WTC11 (cell line): Measurements from ENCODE around the gene TCOF1. TPM values are rescaled to one million over a fixed set of nuclear protein-coding genes. Genes with fewer than 3 reads are reported as not detected.

ENCODE experiments used
- ATAC-seq: fragments of 200-7000 bp; cut with Tn5 transposase; 2 replicates; pipeline ENCODE4 v1.10.0; 2021; ENCODE audit warnings: mild to moderate bottlenecking, moderate library complexity
- CTCF ChIA-PET: fragments of 300-600 bp; sonication (Branson Sonifier 250); formaldehyde crosslinking; loops from one replicate; lab custom pipeline; 2021; ENCODE audit warnings: antibody characterized with exemption; lab: Charles Lee
- POLR2A ChIA-PET: fragments of 350-600 bp; sonication (Branson Sonifier 250); formaldehyde crosslinking; loops from one replicate; lab custom pipeline; 2021; ENCODE audit warnings: antibody characterized with exemption; lab: Charles Lee
- DNase-seq: peaks from one replicate; pipeline ENCODE4 v3.0.0; 2021; ENCODE audit warnings: low spot score
- H3K27ac Mint-ChIP-seq: 2 replicates; pipeline ENCODE4 v1.8.0; 2021; ENCODE audit warnings: mixed read lengths
- H3K27me3 Mint-ChIP-seq: 2 replicates; pipeline ENCODE4 v1.8.0; 2021; ENCODE audit warnings: low read depth, mild to moderate bottlenecking, moderate library complexity, mixed read lengths
- H3K36me3 Mint-ChIP-seq: 2 replicates; pipeline ENCODE4 v1.8.0; 2021; ENCODE audit warnings: mixed read lengths
- H3K4me1 Mint-ChIP-seq: 2 replicates; pipeline ENCODE4 v1.8.0; 2022; ENCODE audit warnings: mixed read lengths
- H3K4me3 Mint-ChIP-seq: 2 replicates; pipeline ENCODE4 v1.8.0; 2021; ENCODE audit warnings: mild to moderate bottlenecking, moderate library complexity, mixed read lengths
- H3K9me3 Mint-ChIP-seq: 2 replicates; pipeline ENCODE4 v1.8.0; 2021; ENCODE audit warnings: mixed read lengths
- ESRRA ChIP-seq: sonication (generic); formaldehyde crosslinking; IDR thresholded peaks from 2 replicates; pipeline ENCODE4 v1.8.1; 2022; ENCODE audit warnings: mild to moderate bottlenecking, missing genetic modification reagents, borderline replicate concordance
- HMGA2 ChIP-seq: fragments of 250-450 bp; sonication (Bioruptor Pico); IDR thresholded peaks from 2 replicates; pipeline ENCODE4 v1.4.0; 2021; ENCODE audit warnings: mild to moderate bottlenecking, moderate library complexity
- MYBL2 ChIP-seq: sonication (generic); formaldehyde crosslinking; IDR thresholded peaks from 2 replicates; pipeline ENCODE4 v1.8.1; 2023; ENCODE audit warnings: mild to moderate bottlenecking, moderate library complexity, missing genetic modification reagents
- NFATC4 ChIP-seq: fragments of 250-450 bp; sonication (Bioruptor Pico); IDR thresholded peaks from 2 replicates; pipeline ENCODE4 v1.9.0; 2021; ENCODE audit warnings: mild to moderate bottlenecking
- RORB ChIP-seq: fragments of 250-450 bp; sonication (Bioruptor Pico); IDR thresholded peaks from 2 replicates; pipeline ENCODE4 v1.9.0; 2021; ENCODE audit warnings: mild to moderate bottlenecking
- SMAD3 ChIP-seq: sonication (generic); formaldehyde crosslinking; IDR thresholded peaks from 2 replicates; pipeline ENCODE4 v1.8.0; 2022; ENCODE audit warnings: missing genetic modification reagents, mild to moderate bottlenecking, borderline replicate concordance
- SOX15 ChIP-seq: fragments of 250-450 bp; sonication (Bioruptor Pico); IDR thresholded peaks from 2 replicates; pipeline ENCODE4 v1.9.0; 2021; ENCODE audit warnings: mild to moderate bottlenecking
- TP53 ChIP-seq: sonication (generic); formaldehyde crosslinking; IDR thresholded peaks from 2 replicates; pipeline ENCODE4 v1.8.1; 2023; ENCODE audit warnings: mild to moderate bottlenecking, missing genetic modification reagents
- ZBTB21 ChIP-seq: sonication (generic); formaldehyde crosslinking; IDR thresholded peaks from 2 replicates; pipeline ENCODE4 v1.8.1; 2023; ENCODE audit warnings: mild to moderate bottlenecking, missing genetic modification reagents, borderline replicate concordance
- ZNF263 ChIP-seq: sonication (generic); formaldehyde crosslinking; IDR thresholded peaks from 2 replicates; pipeline ENCODE4 v1.8.1; 2022; ENCODE audit warnings: low read depth, mild to moderate bottlenecking, moderate library complexity, missing genetic modification reagents
- total RNA-seq: library from RNA; stranded (reverse); gene quantifications from 3 replicates; pipeline ENCODE4 v1.2.3, GENCODE V29; 2021
- TF ChIP-seq, protein P1 (sequence below): sonication (generic); formaldehyde crosslinking; conservative IDR thresholded peaks from 2 replicates; pipeline ENCODE4 v1.8.1; 2023; ENCODE audit warnings: mild to moderate bottlenecking, low read depth, missing genetic modification reagents, moderate library complexity
- TF ChIP-seq, protein P2 (sequence below): sonication (generic); formaldehyde crosslinking; IDR thresholded peaks from 2 replicates; pipeline ENCODE4 v1.8.1; 2023; ENCODE audit warnings: mild to moderate bottlenecking, missing genetic modification reagents, moderate library complexity
- TF ChIP-seq, protein P3 (sequence below): fragments of 250-450 bp; sonication (Bioruptor Pico); IDR thresholded peaks from 2 replicates; pipeline ENCODE4 v1.8.0; 2021; ENCODE audit warnings: mild to moderate bottlenecking
- TF ChIP-seq, protein P4 (sequence below): sonication (generic); formaldehyde crosslinking; IDR thresholded peaks from 2 replicates; pipeline ENCODE4 v1.8.0; 2023; ENCODE audit warnings: missing genetic modification reagents
- TF ChIP-seq, protein P5 (sequence below): fragments of 250-450 bp; sonication (Bioruptor Pico); IDR thresholded peaks from 2 replicates; pipeline ENCODE4 v1.9.0; 2021; ENCODE audit warnings: mild to moderate bottlenecking, borderline replicate concordance
- TF ChIP-seq, protein P6 (sequence below): sonication (generic); formaldehyde crosslinking; IDR thresholded peaks from 2 replicates; pipeline ENCODE4 v1.8.0; 2022; ENCODE audit warnings: mild to moderate bottlenecking, missing genetic modification reagents
- TF ChIP-seq, protein P7 (sequence below): fragments of 250-450 bp; sonication (Bioruptor Pico); conservative IDR thresholded peaks from 2 replicates; pipeline ENCODE4 v1.9.0; 2021; ENCODE audit warnings: mild to moderate bottlenecking
- TF ChIP-seq, protein P8 (sequence below): sonication (generic); formaldehyde crosslinking; IDR thresholded peaks from 2 replicates; pipeline ENCODE4 v1.8.1; 2022; ENCODE audit warnings: missing genetic modification reagents, borderline replicate concordance

TCOF1 gene
- total RNA-seq, 1 experiment from 2014 or later: 174 TPM

DNA sequence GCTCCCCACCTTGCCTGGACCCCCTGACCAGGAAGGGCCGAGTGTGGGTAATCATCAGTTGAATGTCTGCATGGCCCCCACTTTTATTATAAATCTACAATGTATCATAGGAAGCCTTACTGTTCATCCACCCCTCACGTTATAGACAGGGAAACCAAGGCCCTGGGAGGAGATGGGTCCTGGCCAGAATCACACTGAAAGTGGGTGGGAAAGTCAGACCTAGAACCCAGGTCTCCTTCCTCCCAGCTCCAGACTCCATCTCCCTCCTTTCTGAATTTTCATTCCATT is 38.1 kb downstream of the TCOF1 start:
- ChIA-PET POLR2A (no interaction called here), CTCF (interaction anchor here (0.5 kb wide), 1 partner anchor 15 kb away, joined by 3 read pairs; no protein-coding TSS in a partner anchor)
- Mint-ChIP-seq H3K27ac (no peak overlapping the region), H3K36me3 (peaks cover 75% of the 10 kb centered on the region), H3K9me3 (no peaks in the 10 kb centered on the region), H3K4me1 (no peaks in the 10 kb centered on the region), H3K27me3 (no peaks in the 10 kb centered on the region), H3K4me3 (no peak overlapping the region)
- DNase-seq: no peak
- ATAC-seq: no peak
- TF ChIP-seq, protein P1, sequence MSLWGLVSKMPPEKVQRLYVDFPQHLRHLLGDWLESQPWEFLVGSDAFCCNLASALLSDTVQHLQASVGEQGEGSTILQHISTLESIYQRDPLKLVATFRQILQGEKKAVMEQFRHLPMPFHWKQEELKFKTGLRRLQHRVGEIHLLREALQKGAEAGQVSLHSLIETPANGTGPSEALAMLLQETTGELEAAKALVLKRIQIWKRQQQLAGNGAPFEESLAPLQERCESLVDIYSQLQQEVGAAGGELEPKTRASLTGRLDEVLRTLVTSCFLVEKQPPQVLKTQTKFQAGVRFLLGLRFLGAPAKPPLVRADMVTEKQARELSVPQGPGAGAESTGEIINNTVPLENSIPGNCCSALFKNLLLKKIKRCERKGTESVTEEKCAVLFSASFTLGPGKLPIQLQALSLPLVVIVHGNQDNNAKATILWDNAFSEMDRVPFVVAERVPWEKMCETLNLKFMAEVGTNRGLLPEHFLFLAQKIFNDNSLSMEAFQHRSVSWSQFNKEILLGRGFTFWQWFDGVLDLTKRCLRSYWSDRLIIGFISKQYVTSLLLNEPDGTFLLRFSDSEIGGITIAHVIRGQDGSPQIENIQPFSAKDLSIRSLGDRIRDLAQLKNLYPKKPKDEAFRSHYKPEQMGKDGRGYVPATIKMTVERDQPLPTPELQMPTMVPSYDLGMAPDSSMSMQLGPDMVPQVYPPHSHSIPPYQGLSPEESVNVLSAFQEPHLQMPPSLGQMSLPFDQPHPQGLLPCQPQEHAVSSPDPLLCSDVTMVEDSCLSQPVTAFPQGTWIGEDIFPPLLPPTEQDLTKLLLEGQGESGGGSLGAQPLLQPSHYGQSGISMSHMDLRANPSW: no peak
- TF ChIP-seq MYBL2 (CRISPR knock-in tag) (no peak), ESRRA (no peak), SOX15 (CRISPR knock-in tag) (no peak), TP53 (CRISPR knock-in tag) (no peak), ZNF263 (no peak), ZBTB21 (no peak)
- TF ChIP-seq, protein P2, sequence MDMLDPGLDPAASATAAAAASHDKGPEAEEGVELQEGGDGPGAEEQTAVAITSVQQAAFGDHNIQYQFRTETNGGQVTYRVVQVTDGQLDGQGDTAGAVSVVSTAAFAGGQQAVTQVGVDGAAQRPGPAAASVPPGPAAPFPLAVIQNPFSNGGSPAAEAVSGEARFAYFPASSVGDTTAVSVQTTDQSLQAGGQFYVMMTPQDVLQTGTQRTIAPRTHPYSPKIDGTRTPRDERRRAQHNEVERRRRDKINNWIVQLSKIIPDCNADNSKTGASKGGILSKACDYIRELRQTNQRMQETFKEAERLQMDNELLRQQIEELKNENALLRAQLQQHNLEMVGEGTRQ (CRISPR knock-in tag): no peak
- TF ChIP-seq, protein P3, sequence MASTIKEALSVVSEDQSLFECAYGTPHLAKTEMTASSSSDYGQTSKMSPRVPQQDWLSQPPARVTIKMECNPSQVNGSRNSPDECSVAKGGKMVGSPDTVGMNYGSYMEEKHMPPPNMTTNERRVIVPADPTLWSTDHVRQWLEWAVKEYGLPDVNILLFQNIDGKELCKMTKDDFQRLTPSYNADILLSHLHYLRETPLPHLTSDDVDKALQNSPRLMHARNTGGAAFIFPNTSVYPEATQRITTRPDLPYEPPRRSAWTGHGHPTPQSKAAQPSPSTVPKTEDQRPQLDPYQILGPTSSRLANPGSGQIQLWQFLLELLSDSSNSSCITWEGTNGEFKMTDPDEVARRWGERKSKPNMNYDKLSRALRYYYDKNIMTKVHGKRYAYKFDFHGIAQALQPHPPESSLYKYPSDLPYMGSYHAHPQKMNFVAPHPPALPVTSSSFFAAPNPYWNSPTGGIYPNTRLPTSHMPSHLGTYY: no peak
- TF ChIP-seq, protein P4, sequence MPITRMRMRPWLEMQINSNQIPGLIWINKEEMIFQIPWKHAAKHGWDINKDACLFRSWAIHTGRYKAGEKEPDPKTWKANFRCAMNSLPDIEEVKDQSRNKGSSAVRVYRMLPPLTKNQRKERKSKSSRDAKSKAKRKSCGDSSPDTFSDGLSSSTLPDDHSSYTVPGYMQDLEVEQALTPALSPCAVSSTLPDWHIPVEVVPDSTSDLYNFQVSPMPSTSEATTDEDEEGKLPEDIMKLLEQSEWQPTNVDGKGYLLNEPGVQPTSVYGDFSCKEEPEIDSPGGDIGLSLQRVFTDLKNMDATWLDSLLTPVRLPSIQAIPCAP: no peak
- TF ChIP-seq, protein P5, sequence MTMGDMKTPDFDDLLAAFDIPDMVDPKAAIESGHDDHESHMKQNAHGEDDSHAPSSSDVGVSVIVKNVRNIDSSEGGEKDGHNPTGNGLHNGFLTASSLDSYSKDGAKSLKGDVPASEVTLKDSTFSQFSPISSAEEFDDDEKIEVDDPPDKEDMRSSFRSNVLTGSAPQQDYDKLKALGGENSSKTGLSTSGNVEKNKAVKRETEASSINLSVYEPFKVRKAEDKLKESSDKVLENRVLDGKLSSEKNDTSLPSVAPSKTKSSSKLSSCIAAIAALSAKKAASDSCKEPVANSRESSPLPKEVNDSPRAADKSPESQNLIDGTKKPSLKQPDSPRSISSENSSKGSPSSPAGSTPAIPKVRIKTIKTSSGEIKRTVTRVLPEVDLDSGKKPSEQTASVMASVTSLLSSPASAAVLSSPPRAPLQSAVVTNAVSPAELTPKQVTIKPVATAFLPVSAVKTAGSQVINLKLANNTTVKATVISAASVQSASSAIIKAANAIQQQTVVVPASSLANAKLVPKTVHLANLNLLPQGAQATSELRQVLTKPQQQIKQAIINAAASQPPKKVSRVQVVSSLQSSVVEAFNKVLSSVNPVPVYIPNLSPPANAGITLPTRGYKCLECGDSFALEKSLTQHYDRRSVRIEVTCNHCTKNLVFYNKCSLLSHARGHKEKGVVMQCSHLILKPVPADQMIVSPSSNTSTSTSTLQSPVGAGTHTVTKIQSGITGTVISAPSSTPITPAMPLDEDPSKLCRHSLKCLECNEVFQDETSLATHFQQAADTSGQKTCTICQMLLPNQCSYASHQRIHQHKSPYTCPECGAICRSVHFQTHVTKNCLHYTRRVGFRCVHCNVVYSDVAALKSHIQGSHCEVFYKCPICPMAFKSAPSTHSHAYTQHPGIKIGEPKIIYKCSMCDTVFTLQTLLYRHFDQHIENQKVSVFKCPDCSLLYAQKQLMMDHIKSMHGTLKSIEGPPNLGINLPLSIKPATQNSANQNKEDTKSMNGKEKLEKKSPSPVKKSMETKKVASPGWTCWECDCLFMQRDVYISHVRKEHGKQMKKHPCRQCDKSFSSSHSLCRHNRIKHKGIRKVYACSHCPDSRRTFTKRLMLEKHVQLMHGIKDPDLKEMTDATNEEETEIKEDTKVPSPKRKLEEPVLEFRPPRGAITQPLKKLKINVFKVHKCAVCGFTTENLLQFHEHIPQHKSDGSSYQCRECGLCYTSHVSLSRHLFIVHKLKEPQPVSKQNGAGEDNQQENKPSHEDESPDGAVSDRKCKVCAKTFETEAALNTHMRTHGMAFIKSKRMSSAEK (CRISPR knock-in tag): no peak

DNA sequence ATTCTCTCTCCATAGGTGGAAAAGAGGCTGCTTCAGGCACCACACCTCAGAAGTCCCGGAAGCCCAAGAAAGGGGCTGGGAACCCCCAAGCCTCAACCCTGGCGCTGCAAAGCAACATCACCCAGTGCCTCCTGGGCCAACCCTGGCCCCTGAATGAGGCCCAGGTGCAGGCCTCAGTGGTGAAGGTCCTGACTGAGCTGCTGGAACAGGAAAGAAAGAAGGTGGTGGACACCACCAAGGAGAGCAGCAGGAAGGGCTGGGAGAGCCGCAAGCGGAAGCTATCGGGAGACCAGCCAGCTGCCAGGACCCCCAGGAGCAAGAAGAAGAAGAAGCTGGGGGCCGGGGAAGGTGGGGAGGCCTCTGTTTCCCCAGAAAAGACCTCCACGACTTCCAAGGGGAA is 38.8 kb downstream of the TCOF1 start:
- Mint-ChIP-seq H3K4me3 (no peak overlapping the region), H3K27me3 (no peaks in the 10 kb centered on the region), H3K27ac (no peak overlapping the region), H3K4me1 (no peaks in the 10 kb centered on the region), H3K9me3 (no peaks in the 10 kb centered on the region), H3K36me3 (peaks cover 69% of the 10 kb centered on the region)
- ATAC-seq: no peak
- no peak for DNase-seq
- CTCF ChIA-PET: interaction anchor here (0.6 to 4.0 kb wide), 4 partner anchors 10 to 165 kb away, joined by 3 to 76 read pairs (median 8); no protein-coding TSS in a partner anchor
- POLR2A ChIA-PET: no interaction called here
- TF ChIP-seq, protein P6, sequence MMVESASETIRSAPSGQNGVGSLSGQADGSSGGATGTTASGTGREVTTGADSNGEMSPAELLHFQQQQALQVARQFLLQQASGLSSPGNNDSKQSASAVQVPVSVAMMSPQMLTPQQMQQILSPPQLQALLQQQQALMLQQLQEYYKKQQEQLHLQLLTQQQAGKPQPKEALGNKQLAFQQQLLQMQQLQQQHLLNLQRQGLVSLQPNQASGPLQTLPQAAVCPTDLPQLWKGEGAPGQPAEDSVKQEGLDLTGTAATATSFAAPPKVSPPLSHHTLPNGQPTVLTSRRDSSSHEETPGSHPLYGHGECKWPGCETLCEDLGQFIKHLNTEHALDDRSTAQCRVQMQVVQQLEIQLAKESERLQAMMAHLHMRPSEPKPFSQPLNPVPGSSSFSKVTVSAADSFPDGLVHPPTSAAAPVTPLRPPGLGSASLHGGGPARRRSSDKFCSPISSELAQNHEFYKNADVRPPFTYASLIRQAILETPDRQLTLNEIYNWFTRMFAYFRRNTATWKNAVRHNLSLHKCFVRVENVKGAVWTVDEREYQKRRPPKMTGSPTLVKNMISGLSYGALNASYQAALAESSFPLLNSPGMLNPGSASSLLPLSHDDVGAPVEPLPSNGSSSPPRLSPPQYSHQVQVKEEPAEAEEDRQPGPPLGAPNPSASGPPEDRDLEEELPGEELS (CRISPR knock-in tag): no peak
- TF ChIP-seq SMAD3 (CRISPR knock-in tag) (no peak), HMGA2 (CRISPR knock-in tag) (no peak), RORB (no peak), NFATC4 (no peak)
- TF ChIP-seq, protein P7, sequence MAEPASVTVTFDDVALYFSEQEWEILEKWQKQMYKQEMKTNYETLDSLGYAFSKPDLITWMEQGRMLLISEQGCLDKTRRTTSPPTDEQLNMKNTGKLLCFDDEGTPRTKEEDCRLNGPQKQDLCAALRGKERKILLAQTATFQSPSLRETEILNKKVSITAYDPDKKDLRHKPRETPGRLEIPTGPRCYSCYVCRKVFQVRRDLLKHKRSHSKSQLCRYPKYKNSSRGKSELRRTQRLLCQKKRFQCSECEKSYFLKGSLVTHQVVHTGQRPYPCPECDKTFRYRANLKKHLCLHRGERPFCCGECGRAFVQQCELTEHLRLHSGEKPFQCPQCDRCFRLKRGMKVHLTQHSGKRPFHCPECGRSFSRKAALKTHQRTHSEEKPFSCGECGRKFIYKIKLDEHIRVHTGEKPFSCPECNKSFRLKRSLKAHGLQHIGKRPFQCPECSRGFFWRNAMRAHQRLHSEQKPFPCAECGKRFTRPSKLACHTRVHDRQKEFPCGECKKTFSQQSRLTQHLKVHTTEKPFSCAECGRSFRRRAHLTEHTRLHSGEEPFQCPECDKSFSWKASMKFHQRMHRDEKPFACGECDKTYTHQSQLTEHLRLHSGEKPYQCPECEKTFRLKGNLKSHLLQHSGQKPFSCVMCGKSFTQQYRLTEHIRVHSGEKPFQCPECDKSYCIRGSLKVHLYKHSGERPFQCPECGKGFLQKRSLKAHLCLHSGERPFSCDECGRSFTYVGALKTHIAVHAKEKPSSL (CRISPR knock-in tag): no peak
- TF ChIP-seq, protein P8, sequence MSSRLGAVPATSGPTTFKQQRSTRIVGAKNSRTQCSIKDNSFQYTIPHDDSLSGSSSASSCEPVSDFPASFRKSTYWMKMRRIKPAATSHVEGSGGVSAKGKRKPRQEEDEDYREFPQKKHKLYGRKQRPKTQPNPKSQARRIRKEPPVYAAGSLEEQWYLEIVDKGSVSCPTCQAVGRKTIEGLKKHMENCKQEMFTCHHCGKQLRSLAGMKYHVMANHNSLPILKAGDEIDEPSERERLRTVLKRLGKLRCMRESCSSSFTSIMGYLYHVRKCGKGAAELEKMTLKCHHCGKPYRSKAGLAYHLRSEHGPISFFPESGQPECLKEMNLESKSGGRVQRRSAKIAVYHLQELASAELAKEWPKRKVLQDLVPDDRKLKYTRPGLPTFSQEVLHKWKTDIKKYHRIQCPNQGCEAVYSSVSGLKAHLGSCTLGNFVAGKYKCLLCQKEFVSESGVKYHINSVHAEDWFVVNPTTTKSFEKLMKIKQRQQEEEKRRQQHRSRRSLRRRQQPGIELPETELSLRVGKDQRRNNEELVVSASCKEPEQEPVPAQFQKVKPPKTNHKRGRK (CRISPR knock-in tag): no peak
- TF ChIP-seq, protein P3: no peak
